Neutrophil (primary cell): Measurements from ENCODE around the gene GTF3C5.

Experiments
- H3K27ac ChIP-seq: fragments of 200-600 bp; sonication (generic); 2 replicates; pipeline ENCODE4 v1.5.1; 2016; ENCODE audit warnings: mild to moderate bottlenecking, moderate library complexity
- H3K27me3 ChIP-seq: fragments of 200-600 bp; sonication (generic); 2 replicates; pipeline ENCODE4 v1.6.0; 2016; ENCODE audit warnings: mild to moderate bottlenecking
- H3K36me3 ChIP-seq: fragments of 200-600 bp; sonication (generic); 2 replicates; pipeline ENCODE4 v1.5.1; 2017
- H3K4me1 ChIP-seq, 2 experiments: fragments of 200-600 bp in 1 of 2; sonication (generic) in 1 of 2; 1 replicate in 1 of 2; 2 replicates in 1 of 2; pipeline versions ENCODE4 v1.5.1 to v1.6.1; 2013 to 2016; ENCODE audit warnings: low read depth in 1 of 2, low read length in 1 of 2, mild to moderate bottlenecking in 1 of 2, moderate library complexity in 1 of 2; ENCODE audit not compliant: control insufficient read depth in 1 of 2, insufficient read depth in 1 of 2
- H3K4me3 ChIP-seq, 2 experiments: fragments of 200-600 bp in 1 of 2; sonication (generic) in 1 of 2; 1 replicate in 1 of 2; 2 replicates in 1 of 2; pipeline ENCODE4 v1.5.1; 2013 to 2016; ENCODE audit warnings: low read depth in 1 of 2, low read length in 1 of 2, mild to moderate bottlenecking in 1 of 2, moderate library complexity in 1 of 2
- H3K9me3 ChIP-seq: fragments of 200-600 bp; sonication (generic); 2 replicates; pipeline ENCODE4 v1.5.1; 2016
- TF ChIP-seq, protein P1 (sequence below): fragments of 200-600 bp; sonication (generic); IDR thresholded peaks from 2 replicates; pipeline ENCODE4 v1.5.1; 2016; ENCODE audit warnings: antibody characterized with exemption

Gene GTF3C5

DNA sequence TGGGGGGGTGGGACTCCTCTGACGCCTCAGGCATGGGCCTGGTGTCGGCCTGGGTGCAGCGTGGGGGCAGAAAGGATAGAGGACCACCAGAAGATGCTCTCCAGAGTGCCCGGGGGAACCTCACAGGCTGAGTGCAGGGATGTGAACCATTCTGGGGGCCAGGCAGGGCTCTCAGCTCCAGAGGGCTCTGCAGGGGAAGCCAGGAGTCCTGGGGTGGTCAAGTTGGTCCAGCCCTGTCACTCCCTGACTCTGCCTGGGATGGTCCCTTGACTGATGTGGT lies 45.8 kb upstream of the GTF3C5 start:
- Histone ChIP-seq H3K27ac (no peak overlapping the region), H3K36me3 (no peaks in the 10 kb centered on the region), H3K27me3 (peaks cover 50% of the 10 kb centered on the region), H3K4me3 (no peak overlapping the region), H3K4me1 (peaks cover 6 to 17% of the 10 kb centered on the region in 2 experiments), H3K9me3 (no peaks in the 10 kb centered on the region)
- TF ChIP-seq, protein P1, sequence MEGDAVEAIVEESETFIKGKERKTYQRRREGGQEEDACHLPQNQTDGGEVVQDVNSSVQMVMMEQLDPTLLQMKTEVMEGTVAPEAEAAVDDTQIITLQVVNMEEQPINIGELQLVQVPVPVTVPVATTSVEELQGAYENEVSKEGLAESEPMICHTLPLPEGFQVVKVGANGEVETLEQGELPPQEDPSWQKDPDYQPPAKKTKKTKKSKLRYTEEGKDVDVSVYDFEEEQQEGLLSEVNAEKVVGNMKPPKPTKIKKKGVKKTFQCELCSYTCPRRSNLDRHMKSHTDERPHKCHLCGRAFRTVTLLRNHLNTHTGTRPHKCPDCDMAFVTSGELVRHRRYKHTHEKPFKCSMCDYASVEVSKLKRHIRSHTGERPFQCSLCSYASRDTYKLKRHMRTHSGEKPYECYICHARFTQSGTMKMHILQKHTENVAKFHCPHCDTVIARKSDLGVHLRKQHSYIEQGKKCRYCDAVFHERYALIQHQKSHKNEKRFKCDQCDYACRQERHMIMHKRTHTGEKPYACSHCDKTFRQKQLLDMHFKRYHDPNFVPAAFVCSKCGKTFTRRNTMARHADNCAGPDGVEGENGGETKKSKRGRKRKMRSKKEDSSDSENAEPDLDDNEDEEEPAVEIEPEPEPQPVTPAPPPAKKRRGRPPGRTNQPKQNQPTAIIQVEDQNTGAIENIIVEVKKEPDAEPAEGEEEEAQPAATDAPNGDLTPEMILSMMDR: no peak

DNA sequence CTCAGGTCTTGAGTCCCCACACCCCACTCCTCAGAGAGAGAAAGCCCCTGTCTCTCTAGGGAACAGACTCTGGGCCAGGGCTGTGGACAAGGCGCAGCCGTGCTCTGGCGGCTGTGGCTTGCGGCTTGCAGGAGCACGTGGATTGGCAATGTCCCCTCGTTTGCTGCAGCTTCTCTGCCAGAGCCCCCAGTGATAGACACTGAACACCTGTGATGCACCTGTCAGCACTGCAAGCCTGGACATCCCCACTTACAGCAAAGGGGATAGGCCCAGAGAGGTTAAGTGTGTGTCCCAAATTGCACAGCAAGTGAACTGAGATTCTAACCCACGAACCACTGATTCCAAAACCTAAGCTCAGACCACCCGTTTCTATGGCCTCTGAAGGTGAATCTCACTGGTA lies 45.3 kb upstream of the GTF3C5 start:
- Histone ChIP-seq H3K4me1 (peaks cover 6 to 17% of the 10 kb centered on the region in 2 experiments), H3K9me3 (no peaks in the 10 kb centered on the region), H3K27me3 (peaks cover 45% of the 10 kb centered on the region), H3K4me3 (no peak overlapping the region), H3K27ac (no peak overlapping the region), H3K36me3 (no peaks in the 10 kb centered on the region)
- TF ChIP-seq, protein P1: no peak

DNA sequence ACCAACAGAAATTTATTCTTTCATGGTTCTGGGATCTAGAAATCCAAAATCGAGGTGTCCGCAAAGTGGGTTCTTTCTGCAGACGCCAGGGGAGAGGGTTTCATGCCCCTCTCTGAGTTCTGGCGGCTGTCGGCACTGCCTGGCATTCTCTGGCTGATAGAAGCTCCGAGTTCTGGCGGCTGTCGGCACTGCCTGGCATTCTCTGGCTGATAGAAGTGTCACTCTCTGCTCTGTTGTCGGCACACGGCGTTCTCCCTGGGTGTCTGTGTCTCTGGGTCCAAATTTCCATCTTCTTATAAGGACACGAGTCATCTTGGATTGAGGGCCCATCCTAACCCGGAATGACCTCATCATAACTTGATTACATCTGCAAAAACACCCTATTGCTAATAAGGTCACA lies 44.7 kb upstream of the GTF3C5 start:
- Histone ChIP-seq H3K9me3 (no peaks in the 10 kb centered on the region), H3K4me3 (no peak overlapping the region), H3K4me1 (peaks cover 6 to 17% of the 10 kb centered on the region in 2 experiments), H3K27ac (no peak overlapping the region), H3K36me3 (no peaks in the 10 kb centered on the region), H3K27me3 (peaks cover 43% of the 10 kb centered on the region)
- TF ChIP-seq, protein P1: no peak

DNA sequence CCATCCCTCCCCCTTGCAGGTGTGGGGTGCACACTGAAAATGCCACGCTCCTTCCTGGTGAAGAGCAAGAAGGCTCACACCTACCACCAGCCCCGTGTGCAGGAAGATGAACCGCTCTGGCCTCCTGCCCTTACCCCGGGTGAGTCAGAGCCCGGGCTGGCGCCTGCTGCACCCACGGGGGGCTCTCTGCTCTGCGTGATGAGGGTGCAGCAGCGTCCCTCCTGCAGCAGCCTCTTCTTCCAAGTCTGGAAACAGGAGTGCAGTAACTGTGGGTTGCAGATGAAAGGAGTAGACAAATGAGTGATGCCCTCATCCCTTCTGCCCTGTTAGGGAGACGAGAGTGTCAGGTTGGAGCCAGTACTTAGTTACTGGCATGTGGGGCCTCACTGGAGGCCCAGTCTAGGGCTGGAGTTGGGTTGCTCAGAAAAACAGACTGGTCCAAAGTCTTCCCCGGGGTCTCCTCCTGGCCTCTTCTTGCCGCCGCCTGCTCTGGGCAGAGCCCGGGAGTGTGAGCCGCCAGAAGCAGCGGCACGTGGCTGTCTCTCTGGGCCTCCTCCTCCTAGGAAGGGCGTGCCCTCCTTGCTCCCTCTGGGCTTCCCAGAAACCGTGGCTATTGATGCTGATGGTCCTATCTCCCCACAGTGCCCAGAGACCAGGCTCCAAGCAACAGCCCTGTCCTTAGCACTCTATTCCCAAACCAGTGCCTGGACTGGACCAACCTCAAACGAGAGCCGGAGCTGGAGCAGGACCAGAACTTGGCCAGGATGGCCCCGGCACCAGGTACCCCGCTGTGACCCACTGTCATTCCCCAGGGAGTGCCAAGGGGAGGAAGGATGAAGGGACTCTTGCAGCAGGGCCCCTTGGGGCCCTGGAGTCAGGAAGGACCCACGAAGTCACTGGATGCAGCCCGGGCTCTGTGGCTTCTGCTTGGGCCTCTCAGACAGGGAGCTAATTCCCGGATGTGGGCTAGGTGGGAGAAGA lies 43.9 kb upstream of the GTF3C5 start:
- H3K36me3 ChIP-seq: no peaks in the 10 kb centered on the region
- no peak overlapping the region for H3K27ac ChIP-seq
- TF ChIP-seq, protein P1: no peak
- H3K9me3 ChIP-seq: no peaks in the 10 kb centered on the region
- H3K27me3 ChIP-seq: peaks cover 50% of the 10 kb centered on the region
- peaks cover 6 to 10% of the 10 kb centered on the region in 2 experiments for H3K4me1 ChIP-seq
- H3K4me3 ChIP-seq: no peak overlapping the region

DNA sequence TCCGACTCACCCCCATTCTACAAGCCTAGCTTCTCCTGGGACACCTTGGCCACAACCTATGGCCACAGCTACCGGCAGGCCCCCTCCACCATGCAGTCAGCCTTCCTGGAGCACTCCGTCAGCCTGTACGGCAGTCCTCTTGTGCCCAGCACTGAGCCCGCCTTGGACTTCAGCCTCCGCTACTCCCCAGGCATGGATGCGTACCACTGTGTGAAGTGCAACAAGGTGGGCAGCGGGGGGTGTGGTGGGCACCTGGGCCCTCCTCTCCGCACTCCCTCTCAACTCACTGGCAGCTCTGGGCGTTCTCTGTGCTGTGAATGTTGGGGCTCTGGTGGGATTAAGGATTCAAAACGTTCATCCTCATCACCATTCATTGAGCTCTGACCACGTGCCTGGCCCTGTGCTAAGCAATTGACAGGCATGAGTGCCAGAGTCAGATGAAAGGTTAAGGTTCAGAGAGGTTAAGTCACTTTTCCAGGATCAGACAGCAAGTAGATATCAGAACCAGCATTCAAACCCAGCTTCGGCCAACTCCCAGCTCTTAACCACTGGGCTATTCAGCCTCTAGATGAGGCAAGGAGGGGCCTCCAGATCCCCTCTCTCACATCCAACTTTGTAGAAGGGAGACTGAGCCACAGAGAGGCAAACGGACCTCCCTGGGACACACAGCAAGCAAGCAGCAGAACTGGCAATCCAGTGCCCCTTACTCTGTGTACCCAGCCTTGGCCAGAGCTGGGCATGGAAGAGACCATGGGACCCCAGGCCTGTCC lies 42.4 kb upstream of the GTF3C5 start:
- H3K9me3 ChIP-seq: no peaks in the 10 kb centered on the region
- no peak overlapping the region for H3K4me3 ChIP-seq
- no peaks in the 10 kb centered on the region for H3K36me3 ChIP-seq
- no peaks in the 10 kb centered on the region for H3K4me1 ChIP-seq
- peaks cover 60% of the 10 kb centered on the region for H3K27me3 ChIP-seq
- no peak overlapping the region for H3K27ac ChIP-seq
- TF ChIP-seq, protein P1: no peak
